ENCODE measurements around the gene CES5A.
"Not testable (repeated sequence)": the region's sequence is repeated elsewhere in the genome, so short reads cannot be mapped to it uniquely, and the experiment has no call there.

The CES5A gene

DNA sequence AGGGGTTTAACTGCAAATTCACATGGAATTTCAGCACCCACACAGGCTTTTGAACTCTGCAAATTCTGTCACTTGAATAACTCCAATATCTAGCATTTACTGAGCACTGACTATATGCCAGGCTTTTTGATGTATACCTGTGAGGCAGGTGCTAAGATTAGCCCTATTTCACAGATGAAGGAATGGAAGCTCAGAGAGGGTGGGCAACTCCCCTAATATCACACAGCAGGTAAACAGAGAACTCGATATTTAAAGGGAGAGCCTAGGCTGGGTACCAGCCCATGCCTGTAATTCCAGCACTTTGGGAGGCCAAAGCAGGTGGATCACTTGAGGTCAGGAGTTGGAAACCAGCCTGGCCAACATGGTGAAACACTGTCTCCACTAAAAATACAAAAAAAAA, 17.5 kb downstream of the CES5A start:
- H3K9me3 ChIP-seq (ENCODE audit: control extremely low read depth in 1 of 5, control insufficient read depth in 4 of 5, insufficient read depth in 2 of 5, low read depth in 1 of 5, low read length in 4 of 5); DNase-seq; POLR2A ChIA-PET; H3K27me3 ChIP-seq (replicated peaks in 2 of 5; ENCODE audit: control insufficient read depth in 4 of 5, insufficient read depth in 5 of 5, low read length in 4 of 5); H3K36me3 ChIP-seq (ENCODE audit: control insufficient read depth in 4 of 4, insufficient read depth in 4 of 4, low read length in 3 of 4); H3K4me1 ChIP-seq (ENCODE audit: control extremely low read depth in 1 of 4, control insufficient read depth in 4 of 4, insufficient read depth in 4 of 4, low read length in 3 of 4); H3K4me3 ChIP-seq (ENCODE audit: control insufficient read depth in 1 of 7, extremely low read depth in 1 of 7, insufficient read depth in 4 of 7, low read depth in 2 of 7, low read length in 6 of 7); H3K27ac ChIP-seq (ENCODE audit: insufficient read depth in 1 of 2, low read depth in 1 of 2, low read length in 2 of 2, poor library complexity in 1 of 2, severe bottlenecking in 2 of 2); CTCF ChIA-PET: not testable (repeated sequence)
- no CpG with 5 or more reads among the region's 1 CpG for WGBS (ENCODE audit: insufficient coverage)

DNA sequence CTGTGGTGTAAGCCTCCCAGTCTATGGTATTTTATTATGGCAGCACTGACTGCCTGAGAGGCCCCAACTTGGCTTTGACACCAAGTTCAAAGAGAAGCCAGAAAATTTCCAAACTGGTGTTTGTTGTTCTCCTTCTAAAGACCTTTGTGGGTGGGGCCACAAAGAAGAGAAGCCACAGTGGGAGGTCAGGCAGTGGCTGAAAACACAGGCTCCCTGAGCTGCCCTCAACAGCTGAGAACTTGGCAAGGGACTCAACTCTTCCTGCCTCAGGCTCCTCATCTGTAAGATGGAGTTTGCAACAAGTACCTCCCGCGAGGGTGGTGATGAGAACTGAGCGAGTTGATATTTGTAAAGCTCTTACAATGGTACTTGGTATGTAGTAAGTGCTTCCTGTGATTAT, 18.2 kb downstream of the CES5A start:
- H3K36me3 ChIP-seq (ENCODE audit: control insufficient read depth in 4 of 4, insufficient read depth in 4 of 4, low read length in 3 of 4): no peaks in the 10 kb centered on the region

DNA sequence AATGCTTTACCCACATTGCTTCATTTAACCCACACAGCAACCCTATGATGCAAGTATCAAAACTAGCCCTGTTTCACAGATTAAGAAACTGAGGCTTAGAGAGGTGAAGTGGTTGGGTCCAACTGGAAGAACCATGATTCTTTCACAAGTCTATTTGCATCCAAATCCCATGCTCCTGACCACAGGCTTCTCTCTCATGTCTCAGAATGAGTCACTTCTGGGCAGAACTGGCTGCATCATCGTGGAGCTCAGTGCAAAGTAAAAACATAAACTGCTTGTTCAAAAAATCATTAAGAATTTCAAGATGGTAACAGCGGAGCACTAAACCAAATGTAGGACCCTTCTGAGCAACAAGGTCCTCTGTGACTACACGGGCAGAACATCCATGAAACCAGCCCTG, 22.1 kb downstream of the CES5A start:
- H3K4me1 ChIP-seq (ENCODE audit: control extremely low read depth in 1 of 4, control insufficient read depth in 4 of 4, insufficient read depth in 4 of 4, low read length in 3 of 4): no peaks in the 10 kb centered on the region
- 75% methylated on average over 2 of the region's 3 CpGs for WGBS (ENCODE audit: insufficient coverage)
- peaks cover 0 to 13% (median 5%) of the 10 kb centered on the region in 5 experiments for H3K27me3 ChIP-seq (replicated peaks in 2 of 5; ENCODE audit: control insufficient read depth in 4 of 5, insufficient read depth in 5 of 5, low read length in 4 of 5)
- no peak overlapping the region for H3K27ac ChIP-seq (ENCODE audit: insufficient read depth in 1 of 2, low read depth in 1 of 2, low read length in 2 of 2, poor library complexity in 1 of 2, severe bottlenecking in 2 of 2)
- DNase-seq: no peak
- no peak overlapping the region for H3K4me3 ChIP-seq (ENCODE audit: control insufficient read depth in 1 of 7, extremely low read depth in 1 of 7, insufficient read depth in 4 of 7, low read depth in 2 of 7, low read length in 6 of 7)
- H3K9me3 ChIP-seq (ENCODE audit: control extremely low read depth in 1 of 5, control insufficient read depth in 4 of 5, insufficient read depth in 2 of 5, low read depth in 1 of 5, low read length in 4 of 5): no peaks in the 10 kb centered on the region
- POLR2A ChIA-PET: interaction anchor here (0.7 kb wide), 1 partner anchor 9 kb away, joined by 4 read pairs; no protein-coding TSS in a partner anchor
- no peaks in the 10 kb centered on the region for H3K36me3 ChIP-seq (ENCODE audit: control insufficient read depth in 4 of 4, insufficient read depth in 4 of 4, low read length in 3 of 4)
- CTCF ChIA-PET: no interaction called here

More for the DNA sequence above, 18.2 kb downstream of the CES5A start:
- Histone ChIP-seq H3K27me3 (replicated peaks in 2 of 5; ENCODE audit: control insufficient read depth in 4 of 5, insufficient read depth in 5 of 5, low read length in 4 of 5) (peaks cover 0 to 7% (median 0%) of the 10 kb centered on the region in 5 experiments), H3K4me1 (ENCODE audit: control extremely low read depth in 1 of 4, control insufficient read depth in 4 of 4, insufficient read depth in 4 of 4, low read length in 3 of 4) (no peaks in the 10 kb centered on the region), H3K27ac (ENCODE audit: insufficient read depth in 1 of 2, low read depth in 1 of 2, low read length in 2 of 2, poor library complexity in 1 of 2, severe bottlenecking in 2 of 2) (no peak overlapping the region), H3K9me3 (ENCODE audit: control extremely low read depth in 1 of 5, control insufficient read depth in 4 of 5, insufficient read depth in 2 of 5, low read depth in 1 of 5, low read length in 4 of 5) (no peaks in the 10 kb centered on the region), H3K4me3 (ENCODE audit: control insufficient read depth in 1 of 7, extremely low read depth in 1 of 7, insufficient read depth in 4 of 7, low read depth in 2 of 7, low read length in 6 of 7) (no peak overlapping the region)
- ChIA-PET CTCF (no interaction called here), POLR2A (no interaction called here)
- 100% methylated on average over 3 of the region's 3 CpGs for WGBS (ENCODE audit: insufficient coverage)
- DNase-seq: no peak

DNA sequence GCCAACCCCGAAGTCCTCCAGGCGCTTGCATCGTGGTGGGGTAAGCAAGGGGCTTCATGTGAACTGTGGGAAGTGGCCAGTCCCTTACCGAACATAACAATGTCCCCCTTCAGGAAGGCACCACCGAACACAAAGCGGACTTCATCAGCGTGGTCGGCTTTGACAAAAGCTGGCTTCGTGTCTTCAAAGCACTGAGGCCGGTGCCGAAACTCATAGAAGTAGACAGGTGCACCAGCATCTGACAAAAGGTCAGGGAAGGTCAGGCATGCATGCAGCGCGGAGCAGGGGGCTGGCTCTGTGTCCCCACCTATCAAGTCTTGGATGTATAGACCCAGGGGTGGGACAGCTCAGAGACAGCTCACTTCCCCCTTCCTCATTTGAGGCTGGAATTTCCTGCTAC, 25.6 kb downstream of the CES5A start:
- no peaks in the 10 kb centered on the region for H3K36me3 ChIP-seq (ENCODE audit: control insufficient read depth in 4 of 4, insufficient read depth in 4 of 4, low read length in 3 of 4)
- POLR2A ChIA-PET: no interaction called here
- 91% methylated on average over 11 of the region's 13 CpGs for WGBS (ENCODE audit: insufficient coverage)
- no peaks in the 10 kb centered on the region for H3K9me3 ChIP-seq (ENCODE audit: control extremely low read depth in 1 of 5, control insufficient read depth in 4 of 5, insufficient read depth in 2 of 5, low read depth in 1 of 5, low read length in 4 of 5)
- H3K27ac ChIP-seq (ENCODE audit: insufficient read depth in 1 of 2, low read depth in 1 of 2, low read length in 2 of 2, poor library complexity in 1 of 2, severe bottlenecking in 2 of 2): no peak overlapping the region
- H3K4me3 ChIP-seq (ENCODE audit: control insufficient read depth in 1 of 7, extremely low read depth in 1 of 7, insufficient read depth in 4 of 7, low read depth in 2 of 7, low read length in 6 of 7): no peak overlapping the region
- no peaks in the 10 kb centered on the region for H3K4me1 ChIP-seq (ENCODE audit: control extremely low read depth in 1 of 4, control insufficient read depth in 4 of 4, insufficient read depth in 4 of 4, low read length in 3 of 4)
- no peak for DNase-seq
- CTCF ChIA-PET: interaction anchor here (0.6 kb wide), 1 partner anchor 302 kb away, joined by 3 read pairs; no protein-coding TSS in a partner anchor
- peaks cover 0 to 26% (median 8%) of the 10 kb centered on the region in 5 experiments for H3K27me3 ChIP-seq (replicated peaks in 2 of 5; ENCODE audit: control insufficient read depth in 4 of 5, insufficient read depth in 5 of 5, low read length in 4 of 5)

DNA sequence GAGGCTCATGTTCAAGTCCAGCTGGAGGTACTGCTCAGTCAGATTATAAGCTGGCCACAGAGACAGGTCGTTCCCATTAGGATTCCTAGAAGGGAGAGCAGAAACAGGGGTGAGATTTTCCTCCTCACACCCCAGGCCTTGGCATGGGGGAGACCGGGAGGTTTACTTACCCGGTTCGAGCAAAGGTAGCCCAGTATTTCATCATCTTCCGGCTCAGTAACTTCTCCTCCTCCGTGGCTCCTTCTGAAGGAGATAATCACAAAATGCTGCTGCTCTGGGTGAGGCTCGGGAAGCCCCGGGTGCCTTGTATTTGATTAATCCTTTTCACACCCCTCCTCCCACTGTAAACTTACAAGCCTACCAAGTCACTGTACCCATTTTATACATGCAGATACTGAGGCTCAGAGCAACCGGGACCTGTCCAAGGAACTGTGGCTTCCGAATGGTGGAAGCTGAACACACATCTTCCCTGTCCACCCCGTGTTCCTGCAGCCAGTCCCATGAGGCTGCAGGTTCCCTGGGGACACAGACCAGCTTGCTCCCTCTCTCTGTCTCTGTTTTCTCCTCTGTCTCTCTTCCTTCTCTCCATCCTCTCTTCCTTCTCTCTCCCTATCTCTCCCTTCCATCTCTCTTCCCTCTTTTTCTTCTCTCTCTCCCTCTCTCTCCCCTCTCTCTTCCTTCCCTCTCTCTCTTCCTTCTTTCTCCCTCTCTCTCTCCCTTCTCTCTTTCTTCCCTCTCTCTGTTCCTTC, 28.4 kb downstream of the CES5A start:
- POLR2A ChIA-PET: no interaction called here
- WGBS (ENCODE audit: insufficient coverage): 73% methylated on average over 11 of the region's 11 CpGs
- no peaks in the 10 kb centered on the region for H3K4me1 ChIP-seq (ENCODE audit: control extremely low read depth in 1 of 4, control insufficient read depth in 4 of 4, insufficient read depth in 4 of 4, low read length in 3 of 4)
- no peak overlapping the region for H3K27ac ChIP-seq (ENCODE audit: insufficient read depth in 1 of 2, low read depth in 1 of 2, low read length in 2 of 2, poor library complexity in 1 of 2, severe bottlenecking in 2 of 2)
- no peak for DNase-seq
- H3K9me3 ChIP-seq (ENCODE audit: control extremely low read depth in 1 of 5, control insufficient read depth in 4 of 5, insufficient read depth in 2 of 5, low read depth in 1 of 5, low read length in 4 of 5): no peaks in the 10 kb centered on the region
- no peak overlapping the region for H3K4me3 ChIP-seq (ENCODE audit: control insufficient read depth in 1 of 7, extremely low read depth in 1 of 7, insufficient read depth in 4 of 7, low read depth in 2 of 7, low read length in 6 of 7)
- H3K36me3 ChIP-seq (ENCODE audit: control insufficient read depth in 4 of 4, insufficient read depth in 4 of 4, low read length in 3 of 4): no peaks in the 10 kb centered on the region
- CTCF ChIA-PET: interaction anchor here (0.8 kb wide), 1 partner anchor 382 kb away, joined by 3 read pairs; no protein-coding TSS in a partner anchor
- peaks cover 0 to 19% (median 8%) of the 10 kb centered on the region in 5 experiments for H3K27me3 ChIP-seq (replicated peaks in 2 of 5; ENCODE audit: control insufficient read depth in 4 of 5, insufficient read depth in 5 of 5, low read length in 4 of 5)

DNA sequence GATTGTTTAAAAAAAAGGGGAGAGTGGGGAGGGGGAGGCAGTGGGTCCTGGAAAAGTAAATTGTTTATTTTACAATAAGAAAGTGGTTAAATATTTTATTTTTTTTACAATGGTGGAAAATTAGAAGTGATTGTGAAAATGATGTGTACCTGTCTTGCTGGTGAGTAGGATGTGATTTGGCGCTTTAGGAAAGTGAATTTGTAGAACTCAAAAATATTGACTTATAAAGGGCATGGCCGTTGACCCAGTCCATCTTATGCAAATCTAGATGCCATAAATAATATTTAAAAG, 32.1 kb downstream of the CES5A start:
- CTCF ChIA-PET: interaction anchor here (4.1 kb wide), 1 partner anchor 131 kb away, joined by 74 read pairs; no protein-coding TSS in a partner anchor
- POLR2A ChIA-PET: no interaction called here
- Histone ChIP-seq H3K27ac (ENCODE audit: insufficient read depth in 1 of 2, low read depth in 1 of 2, low read length in 2 of 2, poor library complexity in 1 of 2, severe bottlenecking in 2 of 2) (no peak overlapping the region), H3K36me3 (ENCODE audit: control insufficient read depth in 4 of 4, insufficient read depth in 4 of 4, low read length in 3 of 4) (no peaks in the 10 kb centered on the region), H3K4me3 (ENCODE audit: control insufficient read depth in 1 of 7, extremely low read depth in 1 of 7, insufficient read depth in 4 of 7, low read depth in 2 of 7, low read length in 6 of 7) (no peak overlapping the region), H3K9me3 (ENCODE audit: control extremely low read depth in 1 of 5, control insufficient read depth in 4 of 5, insufficient read depth in 2 of 5, low read depth in 1 of 5, low read length in 4 of 5) (no peaks in the 10 kb centered on the region), H3K27me3 (replicated peaks in 2 of 5; ENCODE audit: control insufficient read depth in 4 of 5, insufficient read depth in 5 of 5, low read length in 4 of 5) (peaks cover 2 to 13% (median 3%) of the 10 kb centered on the region in 5 experiments), H3K4me1 (ENCODE audit: control extremely low read depth in 1 of 4, control insufficient read depth in 4 of 4, insufficient read depth in 4 of 4, low read length in 3 of 4) (peaks cover 0 to 6% (median 0%) of the 10 kb centered on the region in 4 experiments)
- no CpG with 5 or more reads among the region's 2 CpGs for WGBS (ENCODE audit: insufficient coverage)
- no peak for DNase-seq

DNA sequence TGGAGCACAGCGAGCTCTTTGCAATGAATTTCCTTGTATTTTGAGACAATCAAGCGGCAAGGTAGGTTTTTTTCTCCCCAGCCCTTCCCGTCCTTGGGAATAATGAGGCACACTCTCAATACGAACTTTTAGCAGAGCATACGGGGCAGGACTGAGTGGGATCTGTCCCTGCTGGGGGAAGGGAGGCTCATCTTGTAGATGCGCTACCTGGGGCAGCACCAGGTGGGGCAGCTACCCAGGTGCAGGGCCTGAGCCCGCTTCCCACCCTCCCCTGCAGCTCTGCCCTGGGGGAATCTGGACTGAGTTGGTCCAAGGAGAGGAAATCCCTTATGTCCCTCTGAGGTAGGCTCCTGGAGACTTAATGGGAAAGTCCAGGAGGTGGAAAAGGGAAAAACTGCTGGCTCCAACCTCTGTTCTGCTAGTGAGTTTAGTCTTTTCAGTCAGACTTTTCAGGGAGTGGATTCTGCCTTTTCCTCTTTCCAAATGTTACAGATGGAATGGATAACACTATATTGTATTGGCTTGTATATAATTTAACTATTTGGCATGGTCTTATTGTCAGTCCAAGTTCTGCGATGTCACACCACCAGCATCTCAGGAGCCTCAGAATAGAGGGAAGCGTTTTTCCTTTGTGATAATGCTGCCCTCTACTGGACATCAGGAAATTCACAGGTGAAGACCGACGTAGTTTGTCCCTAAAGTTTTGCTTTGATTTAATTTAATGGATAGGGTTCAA, 32.6 kb downstream of the CES5A start:
- peaks cover 0 to 6% (median 0%) of the 10 kb centered on the region in 4 experiments for H3K4me1 ChIP-seq (ENCODE audit: control extremely low read depth in 1 of 4, control insufficient read depth in 4 of 4, insufficient read depth in 4 of 4, low read length in 3 of 4)
- 39% methylated on average over 8 of the region's 11 CpGs for WGBS (ENCODE audit: insufficient coverage)
- no peak overlapping the region for H3K4me3 ChIP-seq (ENCODE audit: control insufficient read depth in 1 of 7, extremely low read depth in 1 of 7, insufficient read depth in 4 of 7, low read depth in 2 of 7, low read length in 6 of 7)
- ChIA-PET CTCF (interaction anchor here (0.7 to 4.2 kb wide), 8 partner anchors 12 to 378 kb away, joined by 3 to 74 read pairs (median 10); no protein-coding TSS in a partner anchor), POLR2A (no interaction called here)
- H3K36me3 ChIP-seq (ENCODE audit: control insufficient read depth in 4 of 4, insufficient read depth in 4 of 4, low read length in 3 of 4): no peaks in the 10 kb centered on the region
- peak; percentile 51 to 66 (median 58) for DNase-seq
- H3K27me3 ChIP-seq (replicated peaks in 2 of 5; ENCODE audit: control insufficient read depth in 4 of 5, insufficient read depth in 5 of 5, low read length in 4 of 5): peaks cover 2 to 13% (median 3%) of the 10 kb centered on the region in 5 experiments
- H3K9me3 ChIP-seq (ENCODE audit: control extremely low read depth in 1 of 5, control insufficient read depth in 4 of 5, insufficient read depth in 2 of 5, low read depth in 1 of 5, low read length in 4 of 5): no peaks in the 10 kb centered on the region
- H3K27ac ChIP-seq (ENCODE audit: insufficient read depth in 1 of 2, low read depth in 1 of 2, low read length in 2 of 2, poor library complexity in 1 of 2, severe bottlenecking in 2 of 2): no peak overlapping the region
